OCI-LY3 (cell line): Measurements from ENCODE around the gene JMJD6.

ENCODE experiments used
- CTCF ChIP-seq: fragments of 200-600, 300-600 bp; sonication (generic); IDR thresholded peaks from 2 replicates; pipeline ENCODE4 v1.5.1; 2014; ENCODE audit warnings: antibody characterized with exemption, low read length, low read depth
- EZH2phosphoT487 ChIP-seq: fragments of 200-600 bp; shearing (Covaris generic); IDR thresholded peaks from 2 replicates; pipeline ENCODE4 v1.6.1; 2018; ENCODE audit warnings: antibody characterized with exemption, mixed run types, low read depth

- TF ChIP-seq CTCF: no peak
- TF ChIP-seq EZH2phosphoT487: no peak
Observed at GRCh38 chr17:76715496-76715830, 10.9 kb downstream of the JMJD6 start.
